ENCODE measurements around the gene BASP1. TPM values are rescaled to one million over a fixed set of nuclear protein-coding genes. Genes with fewer than 3 reads are reported as not detected.

Gene BASP1
- total and polyA plus RNA-seq, 2 donors (not counting 1 experiment from before 2014, with no cell fraction given): 53.0 to 66.4 TPM

DNA sequence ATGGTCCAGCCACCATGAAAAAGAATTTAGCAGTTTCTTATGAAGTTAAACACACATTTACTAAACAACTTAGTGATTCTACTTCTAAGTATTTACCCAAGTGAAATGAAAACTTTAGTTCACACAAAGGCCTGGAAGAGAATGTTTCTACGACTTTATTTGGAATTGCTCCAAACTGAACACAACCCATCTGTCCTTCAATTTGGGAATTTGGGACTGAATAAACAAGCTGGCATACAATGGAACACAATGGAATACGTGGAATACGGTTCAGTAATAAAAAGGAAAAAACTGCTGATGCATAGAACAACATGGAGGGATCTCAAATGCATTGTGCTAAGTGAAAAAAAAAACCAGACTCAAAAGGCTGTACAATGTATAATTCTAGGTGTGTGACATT lies 44.6 kb upstream of the BASP1 start:
- no peaks in the 10 kb centered on the region for H3K4me1 ChIP-seq (ENCODE audit: control insufficient read depth in 2 of 2, insufficient read depth in 2 of 2, low read length in 2 of 2)
- CTCF ChIA-PET: no interaction called here
- ATAC-seq (ENCODE audit: low read depth) (no peak), DNase-seq (no peak)
- H4K20me1 ChIP-seq (ENCODE audit: control insufficient read depth, insufficient read depth, low read length, poor library complexity, severe bottlenecking): no peaks in the 10 kb centered on the region
- intact Hi-C loops (cut with micrococcal nuclease): no loop called here
- Mint-ChIP-seq H3K9me3 (ENCODE audit: insufficient read depth) (no peaks in the 10 kb centered on the region), H3K4me3 (no peak overlapping the region), H3K4me1 (no peaks in the 10 kb centered on the region), H3K27ac (no peak overlapping the region), H3K27me3 (peaks cover 6% of the 10 kb centered on the region)
- no peaks in the 10 kb centered on the region for H3K79me2 ChIP-seq (ENCODE audit: control insufficient read depth, insufficient read depth, low read length)
- no peak for TF ChIP-seq EZH2 (IDR thresholded peaks at IDR 0.05; ENCODE audit: borderline replicate concordance, insufficient read depth, low read depth, low read length, poor library complexity, severe bottlenecking)
- TF ChIP-seq, protein P1, sequence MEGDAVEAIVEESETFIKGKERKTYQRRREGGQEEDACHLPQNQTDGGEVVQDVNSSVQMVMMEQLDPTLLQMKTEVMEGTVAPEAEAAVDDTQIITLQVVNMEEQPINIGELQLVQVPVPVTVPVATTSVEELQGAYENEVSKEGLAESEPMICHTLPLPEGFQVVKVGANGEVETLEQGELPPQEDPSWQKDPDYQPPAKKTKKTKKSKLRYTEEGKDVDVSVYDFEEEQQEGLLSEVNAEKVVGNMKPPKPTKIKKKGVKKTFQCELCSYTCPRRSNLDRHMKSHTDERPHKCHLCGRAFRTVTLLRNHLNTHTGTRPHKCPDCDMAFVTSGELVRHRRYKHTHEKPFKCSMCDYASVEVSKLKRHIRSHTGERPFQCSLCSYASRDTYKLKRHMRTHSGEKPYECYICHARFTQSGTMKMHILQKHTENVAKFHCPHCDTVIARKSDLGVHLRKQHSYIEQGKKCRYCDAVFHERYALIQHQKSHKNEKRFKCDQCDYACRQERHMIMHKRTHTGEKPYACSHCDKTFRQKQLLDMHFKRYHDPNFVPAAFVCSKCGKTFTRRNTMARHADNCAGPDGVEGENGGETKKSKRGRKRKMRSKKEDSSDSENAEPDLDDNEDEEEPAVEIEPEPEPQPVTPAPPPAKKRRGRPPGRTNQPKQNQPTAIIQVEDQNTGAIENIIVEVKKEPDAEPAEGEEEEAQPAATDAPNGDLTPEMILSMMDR (IDR thresholded peaks at IDR 0.05): no peak
- no peaks in the 10 kb centered on the region for H3K36me3 ChIP-seq (replicated peaks in 1 of 2; ENCODE audit: control extremely low read depth in 1 of 2, control insufficient read depth in 1 of 2, extremely low read depth in 1 of 2, insufficient read depth in 2 of 2, low read length in 1 of 2)
- H3K9me3 ChIP-seq (ENCODE audit: control extremely low read depth in 1 of 3, control insufficient read depth in 2 of 3, insufficient read depth in 1 of 3, low read length in 2 of 3): no peaks in the 10 kb centered on the region
- H3K4me2 ChIP-seq (replicated peaks; ENCODE audit: low read depth, low read length, poor library complexity, severe bottlenecking): no peak overlapping the region
- no peak overlapping the region for H2AFZ ChIP-seq (ENCODE audit: insufficient read depth, low read depth, low read length, poor library complexity, severe bottlenecking)
- H3K27ac ChIP-seq (ENCODE audit: low read length in 2 of 2): no peak overlapping the region
- H3K4me3 ChIP-seq (ENCODE audit: control extremely low read depth in 1 of 5, extremely low read depth in 1 of 5, insufficient read depth in 1 of 5, low read depth in 2 of 5, low read length in 4 of 5): no peak overlapping the region
- POLR2A ChIA-PET: no interaction called here
- no peaks in the 10 kb centered on the region for H3K27me3 ChIP-seq (replicated peaks in 1 of 4; ENCODE audit: control extremely low read depth in 1 of 4, control insufficient read depth in 3 of 4, insufficient read depth in 4 of 4, low read length in 3 of 4)
- WGBS (ENCODE audit: insufficient coverage): 100% methylated on average over 2 of the region's 3 CpGs
- no peak overlapping the region for H3K9ac ChIP-seq (ENCODE audit: low read length)

DNA sequence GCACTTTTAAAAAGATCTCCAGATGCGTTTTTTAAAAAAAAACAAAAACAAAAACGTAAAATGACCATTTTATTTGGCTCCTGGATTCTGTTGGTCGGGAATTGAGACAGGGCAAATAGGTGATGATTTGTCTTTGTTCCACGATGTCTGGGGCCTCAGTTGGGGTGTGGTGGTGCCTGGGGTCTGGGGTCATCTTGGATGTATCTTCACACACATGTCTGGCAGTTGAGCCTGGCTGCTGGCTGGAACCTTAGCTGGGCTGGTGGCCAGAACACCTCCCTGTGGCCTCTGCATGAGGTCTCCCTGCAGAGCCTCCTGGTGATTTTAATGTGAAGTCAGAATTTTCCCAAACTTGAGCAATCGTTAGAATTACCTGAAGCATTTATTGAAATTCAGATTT lies 42.5 kb upstream of the BASP1 start:
- Mint-ChIP-seq H3K27ac (no peak overlapping the region), H3K27me3 (peaks cover 6% of the 10 kb centered on the region), H3K9me3 (ENCODE audit: insufficient read depth) (no peaks in the 10 kb centered on the region), H3K4me3 (no peak overlapping the region), H3K4me1 (no peaks in the 10 kb centered on the region)
- ATAC-seq (ENCODE audit: low read depth) (no peak), DNase-seq (no peak)
- Histone ChIP-seq H3K4me2 (replicated peaks; ENCODE audit: low read depth, low read length, poor library complexity, severe bottlenecking) (no peak overlapping the region), H3K4me3 (ENCODE audit: control extremely low read depth in 1 of 5, extremely low read depth in 1 of 5, insufficient read depth in 1 of 5, low read depth in 2 of 5, low read length in 4 of 5) (no peak overlapping the region), H4K20me1 (ENCODE audit: control insufficient read depth, insufficient read depth, low read length, poor library complexity, severe bottlenecking) (no peaks in the 10 kb centered on the region), H3K9me3 (ENCODE audit: control extremely low read depth in 1 of 3, control insufficient read depth in 2 of 3, insufficient read depth in 1 of 3, low read length in 2 of 3) (no peaks in the 10 kb centered on the region), H2AFZ (ENCODE audit: insufficient read depth, low read depth, low read length, poor library complexity, severe bottlenecking) (no peak overlapping the region), H3K79me2 (ENCODE audit: control insufficient read depth, insufficient read depth, low read length) (no peaks in the 10 kb centered on the region), H3K36me3 (replicated peaks in 1 of 2; ENCODE audit: control extremely low read depth in 1 of 2, control insufficient read depth in 1 of 2, extremely low read depth in 1 of 2, insufficient read depth in 2 of 2, low read length in 1 of 2) (no peaks in the 10 kb centered on the region), H3K9ac (ENCODE audit: low read length) (no peak overlapping the region), H3K27ac (ENCODE audit: low read length in 2 of 2) (no peak overlapping the region), H3K27me3 (replicated peaks in 1 of 4; ENCODE audit: control extremely low read depth in 1 of 4, control insufficient read depth in 3 of 4, insufficient read depth in 4 of 4, low read length in 3 of 4) (no peaks in the 10 kb centered on the region), H3K4me1 (ENCODE audit: control insufficient read depth in 2 of 2, insufficient read depth in 2 of 2, low read length in 2 of 2) (no peaks in the 10 kb centered on the region)
- POLR2A ChIA-PET: no interaction called here
- 95% methylated on average over 4 of the region's 5 CpGs for WGBS (ENCODE audit: insufficient coverage)
- TF ChIP-seq, protein P1 (IDR thresholded peaks at IDR 0.05): no peak
- TF ChIP-seq EZH2 (IDR thresholded peaks at IDR 0.05; ENCODE audit: borderline replicate concordance, insufficient read depth, low read depth, low read length, poor library complexity, severe bottlenecking): no peak
- CTCF ChIA-PET: no interaction called here
- intact Hi-C loops (cut with micrococcal nuclease): no loop called here

Measured in B cell (primary cell).